H54 (cell line): ENCODE results near the gene UNC13B.

Experiments used
- DNase-seq: peaks from one replicate; pipeline ENCODE4 v3.0.0; 2011; ENCODE audit warnings: low spot score, mixed read lengths; ENCODE audit not compliant: insufficient read length
- FAIRE-seq: peaks from 3 replicates; lab custom pipeline; 2011; peaks lifted over from hg19 to GRCh38; lab: Jason Lieb, UNC
- POLR2A ChIP-seq: IDR thresholded peaks from 2 replicates; pipeline ENCODE4 v1.6.1; 2011; ENCODE audit warnings: low read depth, mild to moderate bottlenecking, low read length

Gene UNC13B

DNA sequence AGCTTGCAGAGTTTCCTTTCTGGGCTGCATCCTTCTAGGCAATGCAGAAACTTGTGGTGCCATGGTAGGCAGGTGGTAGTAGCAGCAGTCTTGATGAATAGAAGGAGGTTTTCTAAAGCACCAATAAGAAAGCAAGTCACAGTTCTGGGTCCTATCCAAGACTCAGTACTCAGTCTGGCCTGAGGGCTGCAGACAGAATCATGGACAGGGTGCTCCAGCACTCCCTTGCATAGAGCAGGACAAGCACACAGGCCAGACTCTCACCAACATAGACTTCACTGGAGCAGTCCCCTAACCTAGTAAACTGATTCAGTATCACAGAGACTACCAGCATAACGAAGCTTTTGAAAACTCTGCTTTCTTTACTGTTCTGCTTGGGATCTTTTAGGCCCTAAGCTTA, 194.1 kb downstream of the UNC13B start:
- no peak for TF ChIP-seq POLR2A
- FAIRE-seq: no peak
- DNase-seq: no peak

DNA sequence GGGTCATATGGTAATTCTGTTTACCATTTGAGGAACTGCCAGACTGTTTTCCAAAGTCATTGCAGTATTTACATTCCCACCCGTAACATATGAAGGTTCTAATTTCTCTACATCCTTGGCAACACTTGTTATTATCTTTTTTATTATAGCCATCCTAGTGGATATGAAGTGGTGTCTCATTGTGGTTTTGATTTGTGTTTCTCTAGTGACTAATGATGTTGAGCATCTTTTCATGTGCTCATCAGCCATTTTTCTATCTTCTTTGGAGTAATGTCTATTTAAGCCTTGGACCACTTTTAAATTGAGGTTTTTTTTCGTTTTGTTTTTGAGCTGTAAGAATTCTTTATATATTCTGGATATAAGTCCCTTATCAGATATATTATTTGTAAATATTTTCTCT, 195.3 kb downstream of the UNC13B start:
- TF ChIP-seq POLR2A: no peak
- no peak for DNase-seq
- no peak for FAIRE-seq

DNA sequence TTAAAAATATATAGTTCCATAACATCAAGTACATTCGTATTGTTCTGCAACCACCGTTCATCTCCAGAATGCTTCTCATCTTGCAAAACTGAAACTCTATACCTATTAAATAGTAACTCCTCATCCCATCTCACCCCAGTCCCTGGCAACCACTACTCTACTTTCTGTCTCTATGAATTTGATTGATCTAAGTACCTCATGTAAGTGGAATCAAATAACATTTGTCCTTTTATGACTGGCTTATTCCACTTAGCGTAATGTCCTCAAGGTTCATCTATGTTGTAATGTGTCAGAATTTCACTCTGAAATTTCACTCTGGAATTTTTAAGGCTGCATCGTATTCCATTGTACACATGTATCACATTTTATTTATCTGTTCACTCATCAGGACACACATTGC, 196.0 kb downstream of the UNC13B start:
- DNase-seq (no peak), FAIRE-seq (no peak)
- TF ChIP-seq POLR2A: no peak

DNA sequence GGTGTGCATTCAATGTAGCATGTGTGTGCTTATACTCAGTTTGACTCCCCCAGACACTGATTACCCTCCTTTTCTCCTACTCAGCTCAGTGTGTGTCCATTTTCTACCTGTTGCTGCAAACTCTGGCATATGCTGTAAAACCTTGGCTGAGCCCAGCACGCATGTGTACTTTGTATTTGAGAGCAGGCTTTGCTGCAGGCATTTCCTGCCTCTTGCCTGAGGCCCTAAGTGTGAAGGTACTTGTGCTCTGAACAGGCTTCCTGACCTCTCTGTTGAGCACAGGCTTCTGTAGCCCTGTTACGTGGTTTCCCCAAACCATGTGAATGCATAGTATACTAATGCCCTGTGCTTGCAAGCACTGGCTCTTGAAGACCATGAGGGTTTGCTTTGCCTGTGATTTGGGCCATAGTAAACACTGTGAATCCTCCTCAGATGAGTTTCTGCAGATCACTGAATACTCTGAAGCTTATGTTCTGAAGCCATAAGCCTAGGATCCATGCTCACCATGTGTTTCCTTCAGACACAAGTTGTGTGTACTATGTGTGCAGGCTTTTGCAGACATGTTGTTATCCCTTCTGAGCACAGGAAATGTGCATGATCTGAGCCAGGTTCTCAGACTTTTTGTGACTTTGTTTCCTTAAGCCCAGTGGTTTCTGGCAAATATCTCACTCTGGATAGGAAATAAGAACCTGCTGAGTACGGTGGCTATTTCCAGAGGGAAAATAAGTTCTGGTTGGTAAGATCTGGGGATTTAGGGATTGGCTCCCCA, 203.2 kb downstream of the UNC13B start:
- no peak for FAIRE-seq
- no peak for TF ChIP-seq POLR2A
- no peak for DNase-seq

DNA sequence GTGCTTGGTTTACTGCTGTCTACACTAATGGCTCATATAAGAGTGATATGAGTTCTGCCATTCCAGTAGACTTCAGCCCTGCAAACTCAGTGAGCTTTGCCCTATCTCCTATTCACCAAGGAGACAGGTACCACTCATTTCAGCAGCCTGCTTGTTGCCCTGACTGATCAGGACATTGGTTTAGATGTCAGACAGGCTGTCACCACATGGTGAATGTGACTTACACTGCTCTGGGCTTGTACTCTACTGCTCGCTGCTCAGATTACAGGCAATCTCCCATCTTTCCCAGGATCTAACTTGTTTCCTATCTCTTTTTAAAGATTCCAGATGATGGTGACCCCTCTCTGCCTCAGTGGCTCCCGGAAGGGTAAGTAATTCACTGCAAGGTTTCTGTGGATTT, 204.8 kb downstream of the UNC13B start:
- FAIRE-seq: no peak
- no peak for DNase-seq
- no peak for TF ChIP-seq POLR2A

GRCh38 chr9:35367451-35367850, 205.6 kb downstream of the UNC13B start:
- DNase-seq (peak; percentile 39), FAIRE-seq (peak; percentile 90)
- no peak for TF ChIP-seq POLR2A

DNA sequence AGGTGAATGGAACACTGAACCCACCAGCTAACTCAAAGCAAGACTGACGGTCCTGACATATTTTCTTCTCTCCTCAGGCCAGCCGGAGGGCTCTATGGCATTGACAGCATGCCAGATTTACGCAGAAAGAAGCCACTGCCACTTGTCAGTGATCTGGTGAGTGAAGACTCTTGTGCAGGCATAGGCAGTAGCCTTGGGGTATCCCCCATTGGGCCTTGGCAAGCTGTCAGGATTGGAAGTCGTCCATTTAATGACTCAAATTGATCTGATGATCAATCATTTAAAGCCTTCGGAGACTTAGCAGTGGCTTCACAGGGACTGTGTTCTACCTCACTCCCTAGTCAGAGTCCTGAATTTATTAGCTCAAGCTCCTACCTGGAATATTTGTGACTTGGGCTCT, 208.4 kb downstream of the UNC13B start:
- TF ChIP-seq POLR2A: no peak
- DNase-seq (no peak), FAIRE-seq (no peak)

- no peak for FAIRE-seq
- DNase-seq: no peak
- no peak for TF ChIP-seq POLR2A
Measured at GRCh38 chr9:35374436-35374835, 212.6 kb downstream of the UNC13B start.

GRCh38 chr9:35374910-35375309, 213.1 kb downstream of the UNC13B start:
- DNase-seq (no peak), FAIRE-seq (no peak)
- no peak for TF ChIP-seq POLR2A

DNA sequence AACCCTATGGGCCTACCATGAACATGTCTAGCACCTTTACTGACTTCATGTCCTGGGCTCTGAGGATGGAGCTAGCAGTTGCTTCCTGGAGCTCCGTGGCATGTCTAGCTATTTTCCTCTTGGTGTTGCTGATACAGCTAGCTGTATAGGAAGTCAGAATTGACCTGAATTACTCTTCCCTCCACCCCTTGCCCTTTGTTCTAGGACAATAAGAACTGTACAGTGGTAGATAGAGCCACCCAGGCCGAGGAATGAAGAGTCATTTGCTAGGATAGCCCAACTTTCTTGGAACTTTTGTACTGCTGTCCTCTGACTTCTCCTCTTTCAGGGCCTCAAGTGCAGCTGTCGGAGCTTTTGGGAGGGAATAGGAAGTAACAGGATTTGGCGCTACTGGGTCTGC, 218.2 kb downstream of the UNC13B start:
- TF ChIP-seq POLR2A: no peak
- DNase-seq (no peak), FAIRE-seq (no peak)

GRCh38 chr9:35380619-35381018, 218.8 kb downstream of the UNC13B start:
- DNase-seq (no peak), FAIRE-seq (no peak)
- no peak for TF ChIP-seq POLR2A

DNA sequence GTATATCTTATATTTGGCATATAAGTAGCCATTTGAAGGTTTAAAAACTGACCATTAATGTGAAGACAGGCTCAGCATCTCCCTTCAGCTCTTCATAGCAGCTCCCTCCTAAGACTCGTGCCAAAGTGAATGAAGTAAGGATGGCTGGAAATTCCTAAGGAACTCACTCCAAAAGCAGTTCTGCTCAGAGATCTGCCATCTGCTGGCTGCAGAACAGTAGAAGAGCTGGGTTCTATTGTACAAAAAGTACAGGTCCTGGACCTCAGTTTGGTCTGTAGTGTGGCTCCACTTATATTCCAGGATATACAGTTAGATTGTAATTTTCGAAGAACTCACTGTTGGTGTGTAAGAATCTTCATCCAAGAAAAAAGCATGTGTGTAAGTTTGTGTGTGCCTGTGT, 223.2 kb downstream of the UNC13B start:
- FAIRE-seq (no peak), DNase-seq (no peak)
- TF ChIP-seq POLR2A: no peak

- no peak for TF ChIP-seq POLR2A
- DNase-seq (no peak), FAIRE-seq (no peak)
Measured at GRCh38 chr9:35395076-35395705, 233.4 kb downstream of the UNC13B start.

- DNase-seq (no peak), FAIRE-seq (no peak)
- no peak for TF ChIP-seq POLR2A
Measured at GRCh38 chr9:35395706-35396101, 233.9 kb downstream of the UNC13B start.
